Stimulated activated CD8-positive, alpha-beta memory T cell treated with anti-CD3 and anti-CD28 coated beads, Interleukin-15, amount 100 ng/mL, for 1 hour (primary cell): ENCODE measurements around the gene NPR3.
"Not testable (repeated sequence)": the region's sequence is repeated elsewhere in the genome, so short reads cannot be mapped to it uniquely, and the experiment has no call there.

ENCODE experiments used
- DNase-seq: peaks from one replicate; pipeline ENCODE4 v3.0.0-alpha.2; 2020; ENCODE audit warnings: low read depth

The NPR3 gene

GRCh38 chr5:32769711-32770110 is 58.6 kb downstream of the NPR3 start:
- no peak for DNase-seq

DNA sequence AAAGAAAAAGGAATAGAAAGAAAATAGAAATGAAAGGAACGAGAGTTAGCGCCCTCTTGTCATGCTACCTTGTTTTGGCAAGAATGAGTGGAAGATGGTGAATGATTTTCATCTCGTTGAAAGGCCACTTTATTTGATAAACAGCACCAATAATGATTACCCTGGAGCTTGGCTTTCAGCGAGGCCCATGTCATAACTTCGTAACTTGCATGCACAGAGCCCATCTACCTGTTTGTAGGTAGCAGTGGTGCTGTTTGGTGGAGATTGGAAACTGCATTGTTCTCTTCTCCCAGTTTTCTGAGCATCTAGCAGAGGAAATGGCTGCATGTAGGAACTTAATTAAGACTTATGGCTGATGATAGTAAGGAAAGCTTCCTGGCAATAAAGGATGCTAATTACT is 59.3 kb downstream of the NPR3 start:
- no peak for DNase-seq

- no peak for DNase-seq
Measured at GRCh38 chr5:32771037-32771436, 59.9 kb downstream of the NPR3 start.

GRCh38 chr5:32773944-32774343 is 62.8 kb downstream of the NPR3 start:
- DNase-seq = no peak

DNA sequence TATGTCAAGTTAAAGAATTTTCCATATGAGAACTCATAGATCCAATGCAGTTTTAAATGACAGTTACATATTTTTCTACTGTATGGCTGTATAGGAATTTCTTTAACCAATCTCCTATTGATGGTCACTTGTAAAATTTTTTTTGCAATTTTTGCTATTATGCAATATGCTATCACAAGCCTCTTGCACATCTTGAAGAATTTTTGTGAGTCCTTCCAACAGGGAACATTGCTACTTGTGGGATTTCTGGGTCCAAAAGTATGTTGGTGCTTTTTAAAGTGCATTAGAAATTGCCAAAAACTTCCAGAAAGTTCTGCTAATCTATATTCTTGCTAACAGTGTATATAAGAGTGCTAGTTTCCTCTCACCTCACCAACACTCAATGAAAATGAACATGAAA is 65.1 kb downstream of the NPR3 start:
- DNase-seq = no peak

DNA sequence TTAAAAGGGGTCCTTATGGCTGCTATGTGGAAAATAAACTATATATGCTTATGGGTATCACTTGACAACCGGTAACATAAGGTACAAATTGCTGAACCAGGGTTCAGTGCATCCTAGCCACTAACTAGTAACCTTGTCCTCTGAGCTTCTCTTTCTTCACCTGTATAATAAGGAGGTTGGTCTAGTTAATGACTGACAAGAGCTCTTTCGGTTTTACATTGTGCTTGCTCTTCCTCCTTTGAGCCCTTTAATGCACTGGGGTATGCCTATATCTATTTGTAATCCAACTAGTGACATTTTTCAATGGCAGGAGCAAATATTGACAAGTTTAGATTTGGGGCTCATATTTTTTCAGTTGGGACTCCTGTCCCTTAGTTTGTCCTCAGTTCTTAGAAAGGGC is 66.1 kb downstream of the NPR3 start:
- DNase-seq = no peak

DNA sequence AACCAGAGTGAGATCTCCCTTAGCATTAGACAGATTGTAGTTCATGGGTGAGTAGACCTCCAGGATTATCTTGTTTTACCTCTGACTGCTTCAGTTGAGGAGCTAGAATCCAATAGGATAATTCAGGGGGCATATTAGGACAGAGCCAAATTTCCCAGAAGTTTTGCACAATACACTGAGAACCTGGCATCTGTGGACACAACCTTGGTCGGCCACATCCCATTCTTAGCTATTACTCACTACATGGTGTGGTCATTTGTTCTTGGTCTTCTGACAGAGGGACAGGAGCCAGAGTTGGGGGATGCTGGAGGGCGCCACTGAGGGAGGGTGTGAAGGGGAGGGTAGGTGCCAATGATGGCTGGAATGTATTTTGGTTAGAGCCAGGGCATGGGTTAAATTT is 66.6 kb downstream of the NPR3 start:
- DNase-seq = no peak

GRCh38 chr5:32778403-32778802 is 67.3 kb downstream of the NPR3 start:
- DNase-seq = no peak

DNA sequence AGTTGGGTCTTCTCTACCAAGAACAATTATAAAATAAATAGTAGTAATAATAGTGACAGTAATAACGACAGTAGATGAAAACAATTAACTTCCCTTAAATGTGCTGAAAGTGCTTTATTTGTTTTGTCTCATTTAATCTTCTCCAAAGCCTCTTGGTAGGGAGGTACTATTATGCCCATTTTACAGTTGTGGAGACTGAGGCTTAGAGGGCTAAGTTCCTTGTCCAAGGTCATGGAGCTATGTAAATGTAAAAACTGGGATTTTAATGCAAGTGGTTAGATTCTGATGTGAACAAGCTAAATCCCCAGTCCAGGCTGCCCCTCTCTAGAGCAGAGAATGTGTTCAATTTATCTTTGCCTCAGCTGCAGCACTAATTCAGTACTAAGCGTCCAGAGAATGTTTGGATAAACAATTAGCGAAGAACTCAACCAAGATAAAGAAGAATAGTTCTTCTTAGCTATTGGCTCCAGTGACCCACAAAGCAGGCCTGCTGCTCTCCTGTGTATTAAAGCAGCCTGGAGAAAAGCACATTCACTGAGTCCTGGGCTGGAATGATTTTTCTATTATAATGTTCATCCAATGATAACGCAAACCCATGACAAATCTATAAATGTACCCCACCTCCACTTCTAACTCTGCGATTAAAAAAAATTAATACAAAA is 68.8 kb downstream of the NPR3 start:
- DNase-seq = no peak

DNA sequence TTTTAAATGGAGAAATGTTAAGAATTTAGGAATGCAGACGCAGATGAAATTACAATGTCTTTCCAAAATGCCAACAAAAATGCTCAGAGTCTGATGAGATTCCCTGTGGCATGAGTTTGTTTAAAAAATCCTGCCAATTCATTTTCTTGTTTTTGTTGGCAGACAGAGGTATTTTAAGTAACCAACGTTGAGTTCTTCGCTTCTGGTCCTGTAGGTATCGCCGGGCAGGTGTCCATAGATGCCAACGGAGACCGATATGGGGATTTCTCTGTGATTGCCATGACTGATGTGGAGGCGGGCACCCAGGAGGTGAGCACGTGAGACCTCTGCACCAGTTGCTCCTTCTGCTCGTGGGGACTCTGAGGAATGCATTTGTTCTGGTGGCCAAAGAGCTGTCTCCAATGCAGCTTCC is 69.4 kb downstream of the NPR3 start:
- DNase-seq = no peak

DNA sequence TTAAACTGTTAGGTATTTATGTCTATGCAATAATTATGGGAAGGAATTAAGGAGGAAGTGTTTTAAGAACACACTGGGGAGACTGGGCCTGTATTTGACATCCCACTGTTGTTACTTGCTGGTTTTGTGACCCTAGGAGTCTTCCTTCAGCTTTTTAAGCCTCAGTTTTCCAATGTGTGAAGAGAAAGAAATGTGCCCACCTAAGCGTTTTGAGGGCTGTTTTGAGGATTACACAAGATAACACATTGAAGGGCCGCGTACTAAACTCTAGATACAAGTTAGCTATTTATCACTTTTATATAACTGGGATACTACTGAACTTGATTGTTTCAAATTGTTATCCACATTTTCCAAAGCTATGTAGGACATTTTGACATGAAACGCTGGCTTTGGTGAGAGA is 72.5 kb downstream of the NPR3 start:
- no peak for DNase-seq

- DNase-seq = no peak
Measured at GRCh38 chr5:32785611-32786254, 74.6 kb downstream of the NPR3 start.

- DNase-seq = no peak
Measured at GRCh38 chr5:32786311-32786710, 75.2 kb downstream of the NPR3 start.

DNA sequence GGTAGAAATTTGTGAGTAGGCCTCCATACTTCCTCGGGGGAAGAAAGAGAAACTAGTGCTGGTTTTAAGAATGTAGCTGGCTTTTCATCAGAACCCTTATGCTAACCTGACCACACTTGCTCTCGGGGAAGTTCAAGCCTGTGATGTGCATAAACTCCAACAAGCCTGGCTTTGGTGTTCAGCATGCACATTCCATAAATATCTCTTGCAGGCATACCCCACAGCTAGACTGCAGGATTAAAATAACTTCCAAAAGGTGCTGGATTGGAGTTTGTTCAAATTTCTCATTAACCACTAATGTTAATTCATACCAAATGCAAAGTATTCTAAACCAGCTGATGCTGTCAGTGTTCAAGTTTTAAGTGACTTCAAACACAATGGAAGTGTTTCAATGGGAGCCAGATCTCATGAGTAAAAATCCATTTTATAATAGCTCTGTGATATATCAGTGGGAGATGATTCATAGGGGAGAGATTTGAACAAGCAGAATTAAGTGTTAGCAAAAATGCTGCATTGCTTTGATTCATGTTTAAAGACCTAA is 79.4 kb downstream of the NPR3 start:
- no peak for DNase-seq

DNA sequence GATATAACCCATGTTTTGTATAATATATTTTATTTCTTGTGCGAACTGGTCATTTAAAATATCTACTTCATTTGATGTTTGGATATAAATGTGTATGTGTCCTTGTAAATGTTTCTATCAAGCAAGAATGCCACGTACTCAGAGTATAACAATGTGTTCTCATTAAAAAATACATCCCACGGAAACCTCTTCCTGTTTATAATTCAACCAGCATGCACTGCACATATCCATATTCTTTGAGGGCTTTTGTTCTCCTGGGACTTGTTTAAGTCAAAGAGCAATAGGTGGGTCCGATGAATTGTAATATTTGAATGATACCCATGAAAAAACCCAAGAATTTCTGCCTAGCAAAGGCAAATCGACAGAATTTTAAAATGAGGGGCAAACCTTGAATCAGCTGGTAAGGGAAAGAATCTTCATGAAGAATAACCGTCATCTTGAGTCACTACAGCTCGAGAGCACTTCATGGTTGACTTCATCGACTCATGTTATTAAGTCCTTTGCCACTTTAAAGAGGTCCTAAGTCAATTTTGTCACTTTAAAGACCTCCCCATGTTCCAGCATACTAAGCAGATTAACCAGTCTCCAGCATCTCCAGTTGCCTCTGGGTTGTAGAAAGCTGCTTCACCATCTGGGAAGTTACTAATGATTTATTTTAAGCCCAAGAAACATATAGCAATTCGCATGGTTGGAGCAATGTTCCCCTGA is 80.6 kb downstream of the NPR3 start:
- DNase-seq = no peak

DNA sequence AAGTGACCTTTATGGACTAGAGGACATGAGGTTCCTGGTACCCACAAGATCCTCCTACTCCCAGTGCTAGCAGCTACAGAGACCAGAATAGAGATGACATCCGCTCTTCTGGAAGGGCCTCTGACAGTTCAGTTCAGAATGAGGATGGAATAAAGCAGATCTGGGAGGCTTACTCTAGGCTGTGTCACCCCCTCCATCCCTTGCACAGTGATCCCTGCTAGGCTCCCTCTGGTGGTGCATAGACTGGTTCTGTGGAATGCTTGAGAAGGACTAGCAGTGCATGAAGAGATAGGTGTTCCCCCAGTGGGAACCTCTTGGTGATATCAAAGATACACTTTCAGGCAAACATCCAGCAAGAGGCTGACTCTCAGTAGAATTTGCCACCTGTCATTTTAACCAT is 83.0 kb downstream of the NPR3 start:
- no peak for DNase-seq

- DNase-seq = no peak
Measured at GRCh38 chr5:32802764-32803163, 91.6 kb downstream of the NPR3 start.

- no peak for DNase-seq
Measured at GRCh38 chr5:32803656-32804055, 92.5 kb downstream of the NPR3 start.

DNA sequence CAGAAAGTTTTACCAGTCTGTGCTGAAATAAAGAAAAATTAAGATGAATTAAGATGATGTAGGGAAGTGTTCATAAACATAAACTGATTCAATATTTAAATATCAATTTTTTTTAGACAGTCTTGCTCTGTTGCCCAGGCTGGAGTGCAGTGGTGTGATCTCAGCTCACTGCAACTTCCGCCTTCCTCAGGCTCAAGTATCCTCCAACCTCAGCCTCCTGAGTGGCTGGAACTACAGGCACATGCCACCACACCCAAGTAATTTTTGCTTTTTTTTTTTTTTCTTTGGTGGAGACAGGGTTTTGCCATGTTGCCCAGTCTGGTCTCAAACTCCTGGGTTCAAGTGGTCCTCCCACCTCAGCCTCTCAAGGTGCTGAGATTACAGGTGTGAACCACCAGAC is 94.3 kb downstream of the NPR3 start:
- not testable (repeated sequence) for DNase-seq

GRCh38 chr5:32805971-32806638 is 95.0 kb downstream of the NPR3 start:
- no peak for DNase-seq

- no peak for DNase-seq
Measured at GRCh38 chr5:32808783-32809182, 97.7 kb downstream of the NPR3 start.

GRCh38 chr5:32810804-32811203 is 99.7 kb downstream of the NPR3 start:
- DNase-seq = no peak

DNA sequence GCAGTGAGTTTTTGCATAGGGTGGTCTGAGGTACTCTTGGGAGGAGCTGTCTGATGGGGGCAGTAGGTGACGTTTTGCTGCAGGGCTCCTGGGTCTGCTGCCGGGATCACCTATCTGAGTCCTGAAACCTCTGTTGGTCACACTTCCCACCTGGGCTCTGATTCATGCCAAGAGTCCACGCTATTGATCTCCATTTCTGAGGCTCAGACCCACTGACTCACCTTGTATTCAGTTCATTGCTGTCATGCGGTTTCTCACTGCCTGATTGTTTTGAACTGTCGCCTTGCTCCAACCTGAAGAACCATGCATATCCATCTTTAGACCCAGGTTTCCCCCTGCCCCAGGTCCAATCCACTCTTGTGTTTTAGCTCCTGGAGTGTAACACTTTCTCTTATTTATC is 101.3 kb downstream of the NPR3 start:
- DNase-seq = no peak
